Adrenal gland (tissue), 5 donors: ENCODE measurements around the gene RYR3.

Experiments
- POLR2A ChIP-seq, 2 donors: fragments of 450-650 bp; IDR thresholded peaks; one replicate each; pipeline ENCODE4 v1.6.1; 2017; ENCODE audit warnings: antibody characterized with exemption in 2 of 2, mild to moderate bottlenecking in 2 of 2, moderate library complexity in 1 of 2
- TF ChIP-seq, protein P1 (sequence below), 6 experiments: fragments of 450-650 bp in 4 of 6; fragments of 200-600 bp in 2 of 6; sonication (generic) in 1 of 6; IDR thresholded peaks; 1 replicate in 5 of 6; 2 replicates in 1 of 6; pipeline versions ENCODE4 v1.5.1 to v1.8.0; 2016 to 2021; ENCODE audit warnings: antibody characterized with exemption in 6 of 6, mild to moderate bottlenecking in 2 of 6, moderate library complexity in 1 of 6
- donor health status: DM: no; HTN: no; CAD: no.

DNA sequence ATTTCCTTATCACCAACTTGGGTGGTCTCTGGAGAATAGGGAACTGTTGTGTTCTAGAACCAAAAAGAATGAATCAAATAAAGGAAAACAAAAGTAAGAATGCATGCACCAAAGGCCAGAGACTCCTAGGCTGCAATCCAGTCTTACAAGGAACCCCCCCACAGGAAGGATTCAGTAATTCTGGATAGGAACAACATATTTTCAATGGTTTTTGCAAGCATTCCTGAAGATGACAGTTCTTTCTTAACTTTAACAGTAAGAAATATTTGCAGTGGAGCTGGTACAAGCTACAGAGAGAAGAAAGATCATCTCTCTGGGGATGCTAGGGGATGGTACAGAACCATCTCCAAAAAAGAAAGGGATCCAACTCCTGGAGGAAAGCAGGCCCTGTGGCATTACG, 541.3 kb downstream of the RYR3 start:
- TF ChIP-seq, protein P1, sequence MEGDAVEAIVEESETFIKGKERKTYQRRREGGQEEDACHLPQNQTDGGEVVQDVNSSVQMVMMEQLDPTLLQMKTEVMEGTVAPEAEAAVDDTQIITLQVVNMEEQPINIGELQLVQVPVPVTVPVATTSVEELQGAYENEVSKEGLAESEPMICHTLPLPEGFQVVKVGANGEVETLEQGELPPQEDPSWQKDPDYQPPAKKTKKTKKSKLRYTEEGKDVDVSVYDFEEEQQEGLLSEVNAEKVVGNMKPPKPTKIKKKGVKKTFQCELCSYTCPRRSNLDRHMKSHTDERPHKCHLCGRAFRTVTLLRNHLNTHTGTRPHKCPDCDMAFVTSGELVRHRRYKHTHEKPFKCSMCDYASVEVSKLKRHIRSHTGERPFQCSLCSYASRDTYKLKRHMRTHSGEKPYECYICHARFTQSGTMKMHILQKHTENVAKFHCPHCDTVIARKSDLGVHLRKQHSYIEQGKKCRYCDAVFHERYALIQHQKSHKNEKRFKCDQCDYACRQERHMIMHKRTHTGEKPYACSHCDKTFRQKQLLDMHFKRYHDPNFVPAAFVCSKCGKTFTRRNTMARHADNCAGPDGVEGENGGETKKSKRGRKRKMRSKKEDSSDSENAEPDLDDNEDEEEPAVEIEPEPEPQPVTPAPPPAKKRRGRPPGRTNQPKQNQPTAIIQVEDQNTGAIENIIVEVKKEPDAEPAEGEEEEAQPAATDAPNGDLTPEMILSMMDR (IDR thresholded peaks at IDR 0.05): no peak
- TF ChIP-seq POLR2A (IDR thresholded peaks at IDR 0.05): no peak
